OCI-LY7 (cell line): Measurements from ENCODE around the gene RNF11.

Experiments used
- EZH2phosphoT487 ChIP-seq: fragments of 200-600 bp; sonication (generic); IDR thresholded peaks from 2 replicates; pipeline ENCODE4 v1.6.1; 2018; ENCODE audit warnings: low read depth, borderline replicate concordance, mild to moderate bottlenecking, mixed run types, antibody characterized with exemption, low read length, moderate library complexity, mixed read lengths
- TF ChIP-seq, protein P1 (sequence below): fragments of 200-600 bp; sonication (generic); conservative IDR thresholded peaks from 2 replicates; pipeline ENCODE4 v1.5.1; 2014; ENCODE audit warnings: mild to moderate bottlenecking, antibody characterized with exemption, low read length, moderate library complexity, mixed read lengths

GRCh38 chr1:51285055-51285454 is 49.0 kb downstream of the RNF11 start:
- TF ChIP-seq, protein P1, sequence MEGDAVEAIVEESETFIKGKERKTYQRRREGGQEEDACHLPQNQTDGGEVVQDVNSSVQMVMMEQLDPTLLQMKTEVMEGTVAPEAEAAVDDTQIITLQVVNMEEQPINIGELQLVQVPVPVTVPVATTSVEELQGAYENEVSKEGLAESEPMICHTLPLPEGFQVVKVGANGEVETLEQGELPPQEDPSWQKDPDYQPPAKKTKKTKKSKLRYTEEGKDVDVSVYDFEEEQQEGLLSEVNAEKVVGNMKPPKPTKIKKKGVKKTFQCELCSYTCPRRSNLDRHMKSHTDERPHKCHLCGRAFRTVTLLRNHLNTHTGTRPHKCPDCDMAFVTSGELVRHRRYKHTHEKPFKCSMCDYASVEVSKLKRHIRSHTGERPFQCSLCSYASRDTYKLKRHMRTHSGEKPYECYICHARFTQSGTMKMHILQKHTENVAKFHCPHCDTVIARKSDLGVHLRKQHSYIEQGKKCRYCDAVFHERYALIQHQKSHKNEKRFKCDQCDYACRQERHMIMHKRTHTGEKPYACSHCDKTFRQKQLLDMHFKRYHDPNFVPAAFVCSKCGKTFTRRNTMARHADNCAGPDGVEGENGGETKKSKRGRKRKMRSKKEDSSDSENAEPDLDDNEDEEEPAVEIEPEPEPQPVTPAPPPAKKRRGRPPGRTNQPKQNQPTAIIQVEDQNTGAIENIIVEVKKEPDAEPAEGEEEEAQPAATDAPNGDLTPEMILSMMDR: no peak
- no peak for TF ChIP-seq EZH2phosphoT487
